HEK293 (cell line): ENCODE measurements around the gene CNOT11.

Experiments used
- CTCF ChIA-PET: fragments of 350-600 bp; formaldehyde crosslinking; extraction: SDS; loops from one replicate; lab custom pipeline; 2021; ENCODE audit warnings: antibody characterized with exemption; lab: Yijun Ruan, JAX
- POLR2A ChIA-PET: fragments of 300-600 bp; formaldehyde crosslinking; extraction: SDS; loops from one replicate; lab custom pipeline; 2020; ENCODE audit warnings: antibody characterized with exemption, inconsistent platforms; lab: Yijun Ruan, JAX
- H3K27ac ChIP-seq: fragments of 200-500 bp; sonication (Bioruptor generic); 2 replicates; pipeline ENCODE4 v1.5.1; 2014; ENCODE audit warnings: low read depth, low read length, control low read depth, inconsistent platforms; ENCODE audit errors: extremely low read depth
- H3K36me3 ChIP-seq, 2 experiments: fragments of 200-500 bp in 1 of 2; sonication (Bioruptor generic) in 1 of 2; 1 replicate in 1 of 2; 2 replicates in 1 of 2; pipeline ENCODE4 v1.5.1; 2014 to 2017; ENCODE audit warnings: inconsistent platforms in 2 of 2, low read length in 2 of 2; ENCODE audit not compliant: control insufficient read depth in 2 of 2, insufficient read depth in 1 of 2
- H3K4me1 ChIP-seq: fragments of 200-500 bp; sonication (Bioruptor generic); 2 replicates; pipeline ENCODE4 v1.5.1; 2014; ENCODE audit warnings: mild to moderate bottlenecking, low read length, inconsistent platforms; ENCODE audit not compliant: control insufficient read depth, insufficient read depth
- H3K4me3 ChIP-seq: 2 replicates; pipeline ENCODE4 v1.5.1; 2011; ENCODE audit warnings: low read depth, mild to moderate bottlenecking, control low read depth, low read length, moderate library complexity
- H3K9me3 ChIP-seq: fragments of 200-500 bp; sonication (Bioruptor generic); 2 replicates; pipeline ENCODE4 v1.5.1; 2014; ENCODE audit warnings: low read depth, low read length, inconsistent platforms; ENCODE audit not compliant: control insufficient read depth, insufficient read depth
- HOXA7 ChIP-seq: sonication (generic); formaldehyde crosslinking; IDR thresholded peaks from 2 replicates; pipeline ENCODE4 v1.8.1; 2022; ENCODE audit warnings: missing genetic modification reagents, borderline replicate concordance
- SALL2 ChIP-seq: fragments of 450-650 bp; formaldehyde crosslinking; IDR thresholded peaks from 2 replicates; pipeline ENCODE4 v1.5.0; 2017; ENCODE audit warnings: missing biosample characterization, mild to moderate bottlenecking, missing genetic modification characterization, borderline replicate concordance
- ZBTB7A ChIP-seq: fragments of 450-650 bp; formaldehyde crosslinking; IDR thresholded peaks from 2 replicates; pipeline ENCODE4 v1.5.1; 2016; ENCODE audit warnings: low read depth, missing biosample characterization, missing genetic modification characterization
- ZBTB8A ChIP-seq: fragments of 450-650 bp; formaldehyde crosslinking; IDR thresholded peaks from 2 replicates; pipeline ENCODE4 v1.5.1; 2016; ENCODE audit warnings: missing biosample characterization, missing genetic modification characterization
- ZNF121 ChIP-seq: fragments of 450-650 bp; formaldehyde crosslinking; IDR thresholded peaks from 2 replicates; pipeline ENCODE4 v1.5.1; 2016; ENCODE audit warnings: missing biosample characterization, missing genetic modification characterization
- ZNF133 ChIP-seq: fragments of 450-650 bp; formaldehyde crosslinking; IDR thresholded peaks from 2 replicates; pipeline ENCODE4 v1.5.1; 2016; ENCODE audit warnings: missing biosample characterization, missing genetic modification characterization
- ZNF2 ChIP-seq: fragments of 450-650 bp; formaldehyde crosslinking; IDR thresholded peaks from 2 replicates; pipeline ENCODE4 v1.5.1; 2016; ENCODE audit warnings: missing biosample characterization, missing genetic modification characterization
- ZNF211 ChIP-seq: fragments of 450-650 bp; formaldehyde crosslinking; IDR thresholded peaks from 2 replicates; pipeline ENCODE4 v1.5.1; 2016; ENCODE audit warnings: low read depth, missing biosample characterization, missing genetic modification characterization
- ZNF404 ChIP-seq: fragments of 450-650 bp; formaldehyde crosslinking; IDR thresholded peaks from 2 replicates; pipeline ENCODE4 v1.5.1; 2017; ENCODE audit warnings: missing biosample characterization, missing genetic modification characterization
- ZNF423 ChIP-seq: fragments of 450-650 bp; formaldehyde crosslinking; IDR thresholded peaks from 2 replicates; pipeline ENCODE4 v1.5.1; 2016; ENCODE audit warnings: missing biosample characterization, missing genetic modification characterization
- ZNF510 ChIP-seq: fragments of 450-650 bp; formaldehyde crosslinking; IDR thresholded peaks from 2 replicates; pipeline ENCODE4 v1.5.1; 2018; ENCODE audit warnings: mild to moderate bottlenecking, missing genetic modification characterization, missing biosample characterization; ENCODE audit not compliant: insufficient replicate concordance
- ZNF530 ChIP-seq: fragments of 450-650 bp; formaldehyde crosslinking; IDR thresholded peaks from 2 replicates; pipeline ENCODE4 v1.5.1; 2016; ENCODE audit warnings: low read depth, missing biosample characterization, missing genetic modification characterization
- ZNF560 ChIP-seq: fragments of 450-650 bp; formaldehyde crosslinking; IDR thresholded peaks from 2 replicates; pipeline ENCODE4 v1.5.1; 2017; ENCODE audit warnings: missing biosample characterization, missing genetic modification characterization, borderline replicate concordance
- ZNF596 ChIP-seq: fragments of 450-650 bp; IDR thresholded peaks from 2 replicates; pipeline ENCODE4 v1.5.0; 2018; ENCODE audit warnings: missing biosample characterization, mild to moderate bottlenecking, missing genetic modification characterization, moderate library complexity
- ZNF677 ChIP-seq: fragments of 450-650 bp; IDR thresholded peaks from 2 replicates; pipeline ENCODE4 v1.5.0; 2018; ENCODE audit warnings: missing biosample characterization, mild to moderate bottlenecking, missing genetic modification characterization, moderate library complexity
- ZNF791 ChIP-seq: fragments of 450-650 bp; formaldehyde crosslinking; IDR thresholded peaks from 2 replicates; pipeline ENCODE4 v1.5.1; 2016; ENCODE audit warnings: missing biosample characterization, missing genetic modification characterization
- TF ChIP-seq, protein P1 (sequence below): fragments of 450-650 bp; formaldehyde crosslinking; IDR thresholded peaks from 2 replicates; pipeline ENCODE4 v1.5.1; 2017; ENCODE audit warnings: missing biosample characterization, missing genetic modification characterization
- TF ChIP-seq, protein P2 (sequence below): fragments of 450-650 bp; formaldehyde crosslinking; IDR thresholded peaks from 2 replicates; pipeline ENCODE4 v1.5.1; 2016; ENCODE audit warnings: missing biosample characterization, missing genetic modification characterization
- TF ChIP-seq, protein P3 (sequence below): fragments of 450-650 bp; formaldehyde crosslinking; IDR thresholded peaks from 2 replicates; pipeline ENCODE4 v1.5.1; 2016; ENCODE audit warnings: missing biosample characterization, missing genetic modification characterization
- TF ChIP-seq, protein P4 (sequence below): fragments of 450-650 bp; formaldehyde crosslinking; IDR thresholded peaks from 2 replicates; pipeline ENCODE4 v1.5.1; 2016; ENCODE audit warnings: missing biosample characterization, missing genetic modification characterization, low read depth
- TF ChIP-seq, protein P5 (sequence below): fragments of 450-650 bp; formaldehyde crosslinking; IDR thresholded peaks from 2 replicates; pipeline ENCODE4 v1.5.1; 2016; ENCODE audit warnings: missing biosample characterization, missing genetic modification characterization, borderline replicate concordance
- TF ChIP-seq, protein P6 (sequence below): sonication (generic); formaldehyde crosslinking; IDR thresholded peaks from 2 replicates; pipeline ENCODE4 v1.8.1; 2022; ENCODE audit warnings: mild to moderate bottlenecking, moderate library complexity, missing genetic modification reagents

CNOT11 gene

DNA sequence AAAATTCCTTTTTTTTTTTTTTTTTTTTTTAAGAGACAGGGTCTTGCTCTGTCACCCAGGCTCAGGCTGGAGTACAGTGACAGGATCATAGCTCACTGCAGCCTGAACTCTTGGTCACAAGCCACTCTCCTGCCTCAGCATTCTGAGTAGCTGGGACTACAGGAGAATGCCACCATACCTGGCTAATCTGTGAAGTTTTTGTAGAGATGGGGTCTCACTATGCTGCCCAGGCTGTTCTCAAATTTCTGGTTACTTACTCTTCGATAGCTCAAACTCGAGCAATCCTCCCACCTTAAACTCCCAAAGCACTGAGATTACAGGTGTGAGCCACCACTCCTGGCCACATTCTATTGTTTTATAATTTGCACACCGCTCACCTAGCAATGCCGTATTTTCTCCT lies 28.8 kb downstream of the CNOT11 start:
- Histone ChIP-seq H3K36me3 (peaks cover 52 to 80% of the 10 kb centered on the region in 2 experiments), H3K9me3 (no peaks in the 10 kb centered on the region), H3K4me3 (no peak overlapping the region), H3K27ac (no peak overlapping the region), H3K4me1 (no peaks in the 10 kb centered on the region)
- POLR2A ChIA-PET, result interaction anchor here (1.4 kb wide), 1 partner anchor 27 kb away, joined by 6 read pairs; the partner anchor contains the start of gene RNF149
- CTCF ChIA-PET, result interaction anchor here (0.6 to 1.0 kb wide), 2 partner anchors 60 to 199 kb away, joined by 3 read pairs; no protein-coding TSS in a partner anchor
- TF ChIP-seq, protein P1, sequence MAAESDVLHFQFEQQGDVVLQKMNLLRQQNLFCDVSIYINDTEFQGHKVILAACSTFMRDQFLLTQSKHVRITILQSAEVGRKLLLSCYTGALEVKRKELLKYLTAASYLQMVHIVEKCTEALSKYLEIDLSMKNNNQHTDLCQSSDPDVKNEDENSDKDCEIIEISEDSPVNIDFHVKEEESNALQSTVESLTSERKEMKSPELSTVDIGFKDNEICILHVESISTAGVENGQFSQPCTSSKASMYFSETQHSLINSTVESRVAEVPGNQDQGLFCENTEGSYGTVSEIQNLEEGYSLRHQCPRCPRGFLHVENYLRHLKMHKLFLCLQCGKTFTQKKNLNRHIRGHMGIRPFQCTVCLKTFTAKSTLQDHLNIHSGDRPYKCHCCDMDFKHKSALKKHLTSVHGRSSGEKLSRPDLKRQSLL (tag by site-specific recombination), result no peak
- TF ChIP-seq ZNF133 (no peak), ZNF560 (tag by site-specific recombination) (no peak), ZNF596 (tag by site-specific recombination) (no peak), ZBTB7A (tag by site-specific recombination) (no peak), ZNF510 (tag by site-specific recombination) (no peak), ZNF2 (no peak), ZNF121 (tag by site-specific recombination) (peak; percentile 63; the same call in 1 of the 2 replicates)
- TF ChIP-seq, protein P2, sequence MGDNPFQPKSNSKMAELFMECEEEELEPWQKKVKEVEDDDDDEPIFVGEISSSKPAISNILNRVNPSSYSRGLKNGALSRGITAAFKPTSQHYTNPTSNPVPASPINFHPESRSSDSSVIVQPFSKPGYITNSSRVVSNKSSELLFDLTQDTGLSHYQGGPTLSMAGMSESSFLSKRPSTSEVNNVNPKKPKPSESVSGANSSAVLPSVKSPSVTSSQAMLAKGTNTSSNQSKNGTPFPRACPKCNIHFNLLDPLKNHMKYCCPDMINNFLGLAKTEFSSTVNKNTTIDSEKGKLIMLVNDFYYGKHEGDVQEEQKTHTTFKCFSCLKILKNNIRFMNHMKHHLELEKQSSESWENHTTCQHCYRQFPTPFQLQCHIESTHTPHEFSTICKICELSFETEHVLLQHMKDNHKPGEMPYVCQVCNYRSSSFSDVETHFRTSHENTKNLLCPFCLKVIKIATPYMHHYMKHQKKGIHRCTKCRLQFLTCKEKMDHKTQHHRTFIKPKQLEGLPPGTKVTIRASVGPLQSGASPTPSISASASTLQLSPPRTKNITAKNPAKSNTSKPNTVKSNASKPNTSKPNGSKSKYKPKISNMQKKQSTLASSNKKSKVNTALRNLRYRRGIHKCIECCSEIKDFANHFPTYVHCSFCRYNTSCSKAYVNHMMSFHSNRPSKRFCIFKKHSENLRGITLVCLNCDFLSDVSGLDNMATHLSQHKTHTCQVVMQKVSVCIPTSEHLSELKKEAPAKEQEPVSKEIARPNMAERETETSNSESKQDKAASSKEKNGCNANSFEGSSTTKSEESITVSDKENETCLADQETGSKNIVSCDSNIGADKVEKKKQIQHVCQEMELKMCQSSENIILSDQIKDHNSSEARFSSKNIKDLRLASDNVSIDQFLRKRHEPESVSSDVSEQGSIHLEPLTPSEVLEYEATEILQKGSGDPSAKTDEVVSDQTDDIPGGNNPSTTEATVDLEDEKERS (tag by site-specific recombination), result no peak

DNA sequence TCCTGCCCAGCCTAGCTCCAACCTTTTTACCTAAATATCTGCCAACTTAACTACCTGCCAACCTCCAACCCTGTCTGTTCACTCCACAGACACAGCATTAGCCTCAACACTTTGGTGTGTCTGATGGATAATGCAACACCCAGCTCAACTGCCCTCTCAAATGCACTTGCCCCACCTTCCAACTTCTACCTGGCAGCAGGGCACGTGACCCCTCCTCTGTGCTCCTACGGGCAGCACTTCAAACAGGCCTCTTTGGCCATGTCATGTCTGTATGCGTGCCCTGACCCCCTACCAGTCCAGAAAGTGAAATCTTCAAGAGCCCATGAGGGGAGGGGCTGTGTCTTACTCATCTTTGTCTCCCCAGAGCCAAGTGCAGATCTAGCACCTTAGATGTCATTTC lies 30.3 kb downstream of the CNOT11 start:
- CTCF ChIA-PET, result interaction anchor here (0.6 kb wide), 1 partner anchor 9 kb away, joined by 7 read pairs; no protein-coding TSS in a partner anchor

More for the DNA sequence above, 30.3 kb downstream of the CNOT11 start:
- no peak overlapping the region for H3K27ac ChIP-seq
- peaks cover 51 to 89% of the 10 kb centered on the region in 2 experiments for H3K36me3 ChIP-seq
- TF ChIP-seq, protein P3, sequence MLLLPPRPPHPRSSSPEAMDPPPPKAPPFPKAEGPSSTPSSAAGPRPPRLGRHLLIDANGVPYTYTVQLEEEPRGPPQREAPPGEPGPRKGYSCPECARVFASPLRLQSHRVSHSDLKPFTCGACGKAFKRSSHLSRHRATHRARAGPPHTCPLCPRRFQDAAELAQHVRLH (tag by site-specific recombination), result no peak
- TF ChIP-seq, protein P4, sequence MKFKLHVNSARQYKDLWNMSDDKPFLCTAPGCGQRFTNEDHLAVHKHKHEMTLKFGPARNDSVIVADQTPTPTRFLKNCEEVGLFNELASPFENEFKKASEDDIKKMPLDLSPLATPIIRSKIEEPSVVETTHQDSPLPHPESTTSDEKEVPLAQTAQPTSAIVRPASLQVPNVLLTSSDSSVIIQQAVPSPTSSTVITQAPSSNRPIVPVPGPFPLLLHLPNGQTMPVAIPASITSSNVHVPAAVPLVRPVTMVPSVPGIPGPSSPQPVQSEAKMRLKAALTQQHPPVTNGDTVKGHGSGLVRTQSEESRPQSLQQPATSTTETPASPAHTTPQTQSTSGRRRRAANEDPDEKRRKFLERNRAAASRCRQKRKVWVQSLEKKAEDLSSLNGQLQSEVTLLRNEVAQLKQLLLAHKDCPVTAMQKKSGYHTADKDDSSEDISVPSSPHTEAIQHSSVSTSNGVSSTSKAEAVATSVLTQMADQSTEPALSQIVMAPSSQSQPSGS (tag by site-specific recombination), result no peak
- no peak for TF ChIP-seq ZNF530 (tag by site-specific recombination)
- TF ChIP-seq ZNF677 (tag by site-specific recombination), result no peak
- no peak for TF ChIP-seq HOXA7 (CRISPR knock-in tag)
- no peak for TF ChIP-seq ZNF791 (tag by site-specific recombination)
- TF ChIP-seq, protein P5, sequence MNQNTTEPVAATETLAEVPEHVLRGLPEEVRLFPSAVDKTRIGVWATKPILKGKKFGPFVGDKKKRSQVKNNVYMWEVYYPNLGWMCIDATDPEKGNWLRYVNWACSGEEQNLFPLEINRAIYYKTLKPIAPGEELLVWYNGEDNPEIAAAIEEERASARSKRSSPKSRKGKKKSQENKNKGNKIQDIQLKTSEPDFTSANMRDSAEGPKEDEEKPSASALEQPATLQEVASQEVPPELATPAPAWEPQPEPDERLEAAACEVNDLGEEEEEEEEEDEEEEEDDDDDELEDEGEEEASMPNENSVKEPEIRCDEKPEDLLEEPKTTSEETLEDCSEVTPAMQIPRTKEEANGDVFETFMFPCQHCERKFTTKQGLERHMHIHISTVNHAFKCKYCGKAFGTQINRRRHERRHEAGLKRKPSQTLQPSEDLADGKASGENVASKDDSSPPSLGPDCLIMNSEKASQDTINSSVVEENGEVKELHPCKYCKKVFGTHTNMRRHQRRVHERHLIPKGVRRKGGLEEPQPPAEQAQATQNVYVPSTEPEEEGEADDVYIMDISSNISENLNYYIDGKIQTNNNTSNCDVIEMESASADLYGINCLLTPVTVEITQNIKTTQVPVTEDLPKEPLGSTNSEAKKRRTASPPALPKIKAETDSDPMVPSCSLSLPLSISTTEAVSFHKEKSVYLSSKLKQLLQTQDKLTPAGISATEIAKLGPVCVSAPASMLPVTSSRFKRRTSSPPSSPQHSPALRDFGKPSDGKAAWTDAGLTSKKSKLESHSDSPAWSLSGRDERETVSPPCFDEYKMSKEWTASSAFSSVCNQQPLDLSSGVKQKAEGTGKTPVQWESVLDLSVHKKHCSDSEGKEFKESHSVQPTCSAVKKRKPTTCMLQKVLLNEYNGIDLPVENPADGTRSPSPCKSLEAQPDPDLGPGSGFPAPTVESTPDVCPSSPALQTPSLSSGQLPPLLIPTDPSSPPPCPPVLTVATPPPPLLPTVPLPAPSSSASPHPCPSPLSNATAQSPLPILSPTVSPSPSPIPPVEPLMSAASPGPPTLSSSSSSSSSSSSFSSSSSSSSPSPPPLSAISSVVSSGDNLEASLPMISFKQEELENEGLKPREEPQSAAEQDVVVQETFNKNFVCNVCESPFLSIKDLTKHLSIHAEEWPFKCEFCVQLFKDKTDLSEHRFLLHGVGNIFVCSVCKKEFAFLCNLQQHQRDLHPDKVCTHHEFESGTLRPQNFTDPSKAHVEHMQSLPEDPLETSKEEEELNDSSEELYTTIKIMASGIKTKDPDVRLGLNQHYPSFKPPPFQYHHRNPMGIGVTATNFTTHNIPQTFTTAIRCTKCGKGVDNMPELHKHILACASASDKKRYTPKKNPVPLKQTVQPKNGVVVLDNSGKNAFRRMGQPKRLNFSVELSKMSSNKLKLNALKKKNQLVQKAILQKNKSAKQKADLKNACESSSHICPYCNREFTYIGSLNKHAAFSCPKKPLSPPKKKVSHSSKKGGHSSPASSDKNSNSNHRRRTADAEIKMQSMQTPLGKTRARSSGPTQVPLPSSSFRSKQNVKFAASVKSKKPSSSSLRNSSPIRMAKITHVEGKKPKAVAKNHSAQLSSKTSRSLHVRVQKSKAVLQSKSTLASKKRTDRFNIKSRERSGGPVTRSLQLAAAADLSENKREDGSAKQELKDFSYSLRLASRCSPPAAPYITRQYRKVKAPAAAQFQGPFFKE (tag by site-specific recombination), result no peak
- TF ChIP-seq ZNF423, result no peak
- TF ChIP-seq ZNF404 (tag by site-specific recombination), result no peak
- TF ChIP-seq, protein P6, sequence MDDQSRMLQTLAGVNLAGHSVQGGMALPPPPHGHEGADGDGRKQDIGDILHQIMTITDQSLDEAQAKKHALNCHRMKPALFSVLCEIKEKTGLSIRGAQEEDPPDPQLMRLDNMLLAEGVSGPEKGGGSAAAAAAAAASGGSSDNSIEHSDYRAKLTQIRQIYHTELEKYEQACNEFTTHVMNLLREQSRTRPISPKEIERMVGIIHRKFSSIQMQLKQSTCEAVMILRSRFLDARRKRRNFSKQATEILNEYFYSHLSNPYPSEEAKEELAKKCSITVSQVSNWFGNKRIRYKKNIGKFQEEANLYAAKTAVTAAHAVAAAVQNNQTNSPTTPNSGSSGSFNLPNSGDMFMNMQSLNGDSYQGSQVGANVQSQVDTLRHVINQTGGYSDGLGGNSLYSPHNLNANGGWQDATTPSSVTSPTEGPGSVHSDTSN (CRISPR knock-in tag), result no peak
- no peak for TF ChIP-seq SALL2 (tag by site-specific recombination)
- TF ChIP-seq ZBTB8A (tag by site-specific recombination), result no peak
- no peak for TF ChIP-seq ZNF211 (tag by site-specific recombination)
- no peaks in the 10 kb centered on the region for H3K4me1 ChIP-seq
- POLR2A ChIA-PET, result interaction anchor here (1.4 kb wide), 2 partner anchors 14 to 26 kb away, joined by 3 to 6 read pairs; partner anchors contain the start of gene RNF149
- no peak overlapping the region for H3K4me3 ChIP-seq
- no peaks in the 10 kb centered on the region for H3K9me3 ChIP-seq
